NB4 (cell line): Measurements from ENCODE around the gene ITPRID1.

Experiments used
- MYC ChIP-seq: IDR thresholded peaks from 2 replicates; pipeline ENCODE4 v1.6.1; 2011; ENCODE audit warnings: low read depth, low read length
- POLR2A ChIP-seq: IDR thresholded peaks from 2 replicates; pipeline ENCODE4 v1.6.1; 2011; ENCODE audit warnings: mild to moderate bottlenecking; ENCODE audit not compliant: insufficient read length; ENCODE audit errors: extremely low read depth
- TF ChIP-seq, protein P1 (sequence below): IDR thresholded peaks from one replicate; pipeline ENCODE4 v1.5.1; 2012; ENCODE audit warnings: low read depth, low read length
- TF ChIP-seq, protein P2 (sequence below): IDR thresholded peaks from 2 replicates; pipeline ENCODE4 v1.6.1; 2011; ENCODE audit warnings: low read depth, low read length

DNA sequence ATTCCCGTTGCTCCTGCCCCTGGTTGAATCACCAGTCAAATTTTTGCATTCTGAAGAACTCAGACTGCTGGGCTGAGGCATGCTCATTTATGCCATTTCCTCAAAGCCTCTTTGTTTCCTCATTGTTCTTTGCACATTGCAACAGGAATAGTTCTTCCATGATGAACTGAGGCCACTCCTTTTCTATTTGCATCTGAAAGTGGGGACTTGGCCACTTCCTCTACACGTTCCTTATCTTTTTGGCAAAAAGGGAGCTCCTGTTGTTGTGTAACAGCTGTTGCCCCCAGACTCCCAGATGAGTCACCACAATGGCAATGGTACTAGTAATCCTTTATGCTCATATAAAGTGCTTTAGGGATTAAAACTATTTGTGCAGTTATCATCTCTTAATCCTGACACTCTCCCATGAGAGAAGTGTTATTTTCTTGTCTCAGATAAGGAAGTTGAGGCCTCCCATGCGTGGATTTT is 20.1 kb upstream of the ITPRID1 start:
- no peak for TF ChIP-seq POLR2A
- TF ChIP-seq, protein P1, sequence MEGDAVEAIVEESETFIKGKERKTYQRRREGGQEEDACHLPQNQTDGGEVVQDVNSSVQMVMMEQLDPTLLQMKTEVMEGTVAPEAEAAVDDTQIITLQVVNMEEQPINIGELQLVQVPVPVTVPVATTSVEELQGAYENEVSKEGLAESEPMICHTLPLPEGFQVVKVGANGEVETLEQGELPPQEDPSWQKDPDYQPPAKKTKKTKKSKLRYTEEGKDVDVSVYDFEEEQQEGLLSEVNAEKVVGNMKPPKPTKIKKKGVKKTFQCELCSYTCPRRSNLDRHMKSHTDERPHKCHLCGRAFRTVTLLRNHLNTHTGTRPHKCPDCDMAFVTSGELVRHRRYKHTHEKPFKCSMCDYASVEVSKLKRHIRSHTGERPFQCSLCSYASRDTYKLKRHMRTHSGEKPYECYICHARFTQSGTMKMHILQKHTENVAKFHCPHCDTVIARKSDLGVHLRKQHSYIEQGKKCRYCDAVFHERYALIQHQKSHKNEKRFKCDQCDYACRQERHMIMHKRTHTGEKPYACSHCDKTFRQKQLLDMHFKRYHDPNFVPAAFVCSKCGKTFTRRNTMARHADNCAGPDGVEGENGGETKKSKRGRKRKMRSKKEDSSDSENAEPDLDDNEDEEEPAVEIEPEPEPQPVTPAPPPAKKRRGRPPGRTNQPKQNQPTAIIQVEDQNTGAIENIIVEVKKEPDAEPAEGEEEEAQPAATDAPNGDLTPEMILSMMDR, result no peak
- TF ChIP-seq, protein P2, sequence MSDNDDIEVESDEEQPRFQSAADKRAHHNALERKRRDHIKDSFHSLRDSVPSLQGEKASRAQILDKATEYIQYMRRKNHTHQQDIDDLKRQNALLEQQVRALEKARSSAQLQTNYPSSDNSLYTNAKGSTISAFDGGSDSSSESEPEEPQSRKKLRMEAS, result no peak
- no peak for TF ChIP-seq MYC
